SKM-1 treated with dmso at 0.1 percent for 144 hours (cell line): Measurements from ENCODE around the gene SLC4A1.

Experiments used
- DNase-seq: peaks from one replicate; lab custom pipeline; 2025; ENCODE audit not compliant: unreplicated experiment; lab: John Stamatoyannopoulos, UW

Gene SLC4A1

GRCh38 chr17:44284024-44284400, 16.1 kb upstream of the SLC4A1 start:
- DNase-seq: no peak

- DNase-seq: no peak
These were observed 15.5 kb upstream of the SLC4A1 start for GRCh38 chr17:44283344-44284023.

DNA sequence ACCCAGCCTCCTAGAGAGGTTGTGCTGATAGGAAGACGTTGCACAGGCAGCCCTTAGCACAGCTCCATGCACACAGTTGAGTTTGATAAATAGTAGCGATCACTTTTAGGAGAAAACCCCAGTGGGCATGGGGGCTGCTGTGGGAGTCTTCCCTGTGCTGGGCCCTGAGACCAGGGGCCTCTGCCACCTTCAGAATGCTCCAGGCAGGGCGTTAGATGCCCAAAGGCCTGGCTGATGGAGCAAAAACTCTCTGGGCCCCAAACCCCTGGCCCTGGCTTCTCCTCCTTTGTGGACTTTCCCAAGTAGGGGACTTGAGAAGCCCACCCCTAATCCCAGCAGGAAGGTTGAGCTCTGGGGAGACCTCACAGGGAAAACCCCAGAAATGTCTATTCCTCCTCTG, 14.3 kb upstream of the SLC4A1 start:
- no peak for DNase-seq

DNA sequence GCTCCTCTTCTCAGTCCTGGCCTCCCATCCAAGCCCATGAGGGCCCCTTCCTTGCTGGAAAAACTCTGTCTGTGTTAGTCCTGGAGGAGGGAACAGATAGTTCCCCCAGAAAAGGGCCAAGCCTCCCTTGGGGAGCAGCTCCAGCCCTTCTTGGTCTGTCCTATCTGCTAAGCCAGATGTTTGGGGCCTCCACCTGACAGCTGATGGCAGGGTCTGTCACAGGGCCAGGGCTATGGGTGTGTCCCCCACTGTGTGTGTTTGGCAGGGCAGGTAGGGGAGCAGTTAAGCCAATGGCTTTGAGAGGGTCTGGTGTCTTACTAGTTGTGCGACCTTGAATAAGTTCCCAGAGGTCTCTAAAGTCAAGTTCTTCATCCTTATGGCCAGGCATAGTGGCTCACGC, 13.6 kb upstream of the SLC4A1 start:
- no peak for DNase-seq

DNA sequence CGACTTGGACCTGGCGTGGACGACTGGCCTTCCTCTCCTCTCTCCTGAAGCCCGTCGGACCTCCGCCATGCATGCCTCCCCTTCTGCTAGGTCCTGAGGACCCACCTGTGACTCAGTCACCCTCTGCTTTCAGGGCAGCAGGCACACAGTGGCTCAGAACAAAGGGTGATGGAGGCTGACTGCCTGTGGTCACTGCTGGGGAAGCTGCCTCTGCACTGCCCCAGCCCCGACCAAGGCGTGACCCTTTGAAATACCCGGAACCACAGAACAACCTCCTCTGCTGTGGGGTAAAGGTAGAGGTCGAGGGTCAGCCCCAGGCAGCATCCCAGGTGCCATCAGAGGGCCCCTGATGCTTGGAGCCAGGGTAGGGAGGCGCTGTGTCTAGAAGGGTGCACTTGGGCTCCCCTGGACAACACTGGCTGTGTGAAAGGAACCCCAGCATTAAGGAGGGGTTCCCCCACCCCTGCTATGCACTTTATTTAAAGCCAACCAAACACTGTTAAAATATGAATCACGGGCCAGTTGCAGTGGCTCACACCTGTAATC, 12.5 kb upstream of the SLC4A1 start:
- DNase-seq: no peak

- DNase-seq: peak; percentile 74
These were observed 11.9 kb upstream of the SLC4A1 start for GRCh38 chr17:44279666-44280391.

- peak; percentile 57 for DNase-seq
These were observed 11.4 kb upstream of the SLC4A1 start for GRCh38 chr17:44279346-44279665.

GRCh38 chr17:44277976-44278375, 10.0 kb upstream of the SLC4A1 start:
- no peak for DNase-seq

DNA sequence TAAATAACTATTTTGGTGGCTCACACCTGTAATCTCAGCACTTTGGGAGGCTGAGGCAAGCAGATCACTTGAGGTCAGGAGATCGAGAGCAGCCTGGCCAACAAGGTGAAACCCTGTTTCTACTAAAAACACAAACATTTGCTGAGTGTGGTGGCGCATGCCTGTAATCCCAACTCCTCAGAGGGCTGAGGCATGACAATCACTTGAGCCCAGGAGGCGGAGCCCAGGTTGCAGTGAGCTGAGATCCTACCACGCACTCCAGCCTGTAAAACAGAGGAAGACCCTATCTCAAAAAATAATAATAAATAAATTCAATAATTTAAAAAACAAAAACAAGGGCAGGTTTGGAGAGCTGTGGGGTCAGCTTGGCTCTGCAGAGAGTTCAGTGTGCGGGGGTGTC, 5.7 kb upstream of the SLC4A1 start:
- DNase-seq: no peak

DNA sequence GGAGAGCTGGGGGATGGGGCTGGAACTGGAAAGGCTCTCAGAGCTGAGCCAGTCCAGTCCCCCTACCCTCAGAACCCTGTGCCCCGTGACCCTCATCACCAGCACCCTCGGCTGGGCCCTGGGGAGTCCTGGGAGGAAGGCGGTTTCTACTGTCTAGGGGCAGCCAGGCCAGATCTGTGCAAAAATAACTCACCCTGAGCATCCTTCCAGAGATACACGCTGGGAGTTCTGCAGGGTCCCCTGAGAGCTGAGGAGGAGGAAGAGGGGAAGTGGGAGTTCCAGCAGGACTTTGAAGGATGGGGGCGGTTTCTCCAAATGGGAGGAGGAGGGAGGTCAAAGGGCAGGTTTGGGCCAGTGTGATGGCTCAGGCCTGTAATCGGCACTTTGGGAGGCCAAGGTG, 5.0 kb upstream of the SLC4A1 start:
- no peak for DNase-seq

- no peak for DNase-seq
These were observed 4.5 kb upstream of the SLC4A1 start for GRCh38 chr17:44272321-44272951.

GRCh38 chr17:44269535-44270240, 1.8 kb upstream of the SLC4A1 start:
- DNase-seq: no peak

DNA sequence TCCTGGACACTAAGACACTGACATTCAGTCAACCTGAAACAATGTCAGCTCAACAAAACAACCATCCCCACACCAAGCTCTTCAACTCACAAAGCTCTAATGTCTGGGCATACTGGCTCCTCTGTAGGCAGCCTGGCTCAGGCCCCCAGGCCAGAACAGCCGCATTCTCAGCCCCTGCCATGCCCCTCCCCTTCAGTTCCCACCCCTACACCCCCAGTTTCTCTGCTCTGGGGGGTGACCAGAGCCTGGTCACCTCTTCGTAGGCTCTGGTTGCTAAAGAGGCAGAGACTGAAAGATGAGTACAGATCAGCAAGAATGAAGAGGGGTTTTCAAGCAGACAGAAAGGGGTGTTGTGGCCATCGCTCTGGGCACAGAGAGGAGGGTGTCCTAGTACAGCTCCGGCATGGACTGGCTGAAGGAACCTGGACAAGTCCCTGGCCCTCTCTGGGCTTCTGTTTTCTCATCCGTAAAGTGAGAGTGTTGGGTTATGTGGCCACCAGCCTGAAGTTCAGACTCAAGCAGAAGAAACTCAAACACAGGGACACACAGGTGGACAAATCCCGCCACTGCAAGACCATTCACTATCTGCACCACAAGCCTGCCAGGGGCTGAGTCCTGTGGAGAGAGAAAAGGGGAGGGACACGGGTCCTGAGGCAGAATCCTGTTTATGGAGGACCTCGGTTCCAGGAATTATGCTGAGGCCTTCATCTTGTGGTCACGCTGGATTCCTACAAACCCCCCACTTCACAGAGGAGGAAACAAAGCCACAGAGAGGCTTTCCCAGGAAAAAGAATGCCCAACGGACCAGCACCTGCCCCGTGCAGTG, 987 bp upstream of the SLC4A1 start:
- DNase-seq: no peak

DNA sequence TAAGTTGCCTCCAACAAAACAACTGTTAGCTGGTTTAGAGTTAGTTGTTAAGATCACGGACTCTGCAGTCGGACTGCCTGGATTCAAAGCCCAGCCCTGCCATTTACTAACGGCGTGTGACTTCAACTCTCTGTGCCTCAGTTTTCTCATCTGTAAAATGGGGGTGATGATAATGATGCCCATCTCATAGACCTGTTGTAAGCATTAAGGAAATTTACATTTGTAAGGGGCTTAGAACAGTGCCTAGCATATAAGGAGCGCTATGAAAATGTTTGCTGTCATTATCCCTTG, 825 bp downstream of the SLC4A1 start:
- DNase-seq: no peak

DNA sequence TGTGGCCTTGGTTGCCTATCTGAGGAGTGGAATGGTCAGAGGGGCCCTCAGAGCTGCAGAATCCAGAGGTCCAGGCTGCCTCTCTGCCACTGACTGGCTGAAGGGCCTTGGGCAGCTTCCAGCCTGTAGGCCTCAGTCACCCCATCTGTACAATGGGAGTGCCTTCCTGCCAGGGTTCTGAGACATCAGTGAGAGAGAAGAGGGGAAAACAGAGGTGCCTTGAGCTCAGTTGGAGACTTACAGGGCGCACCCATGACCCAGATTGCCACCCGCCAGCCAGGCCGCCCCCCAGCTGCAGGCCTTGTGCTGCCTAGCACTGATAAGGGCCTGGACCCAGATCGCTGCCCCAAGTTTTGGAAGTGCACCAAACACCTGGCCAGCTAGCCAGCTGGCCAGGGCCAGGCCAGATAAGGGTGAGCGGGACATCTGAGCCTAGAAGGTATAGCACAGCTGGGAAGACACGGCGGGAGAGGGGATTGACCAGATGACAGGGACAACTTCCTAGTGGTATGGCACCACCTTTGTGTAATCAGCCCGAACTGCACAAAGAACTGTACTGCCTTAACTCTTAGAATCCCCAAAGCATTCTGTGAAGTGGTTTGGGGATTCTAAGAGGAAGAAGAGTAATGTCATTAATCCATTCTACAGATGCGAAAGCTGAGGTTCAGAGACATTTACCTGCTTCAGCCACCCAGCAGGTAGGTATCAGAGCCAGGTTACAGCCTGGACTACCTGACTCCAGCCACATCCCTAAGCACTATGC, 1.4 kb downstream of the SLC4A1 start:
- DNase-seq: no peak

DNA sequence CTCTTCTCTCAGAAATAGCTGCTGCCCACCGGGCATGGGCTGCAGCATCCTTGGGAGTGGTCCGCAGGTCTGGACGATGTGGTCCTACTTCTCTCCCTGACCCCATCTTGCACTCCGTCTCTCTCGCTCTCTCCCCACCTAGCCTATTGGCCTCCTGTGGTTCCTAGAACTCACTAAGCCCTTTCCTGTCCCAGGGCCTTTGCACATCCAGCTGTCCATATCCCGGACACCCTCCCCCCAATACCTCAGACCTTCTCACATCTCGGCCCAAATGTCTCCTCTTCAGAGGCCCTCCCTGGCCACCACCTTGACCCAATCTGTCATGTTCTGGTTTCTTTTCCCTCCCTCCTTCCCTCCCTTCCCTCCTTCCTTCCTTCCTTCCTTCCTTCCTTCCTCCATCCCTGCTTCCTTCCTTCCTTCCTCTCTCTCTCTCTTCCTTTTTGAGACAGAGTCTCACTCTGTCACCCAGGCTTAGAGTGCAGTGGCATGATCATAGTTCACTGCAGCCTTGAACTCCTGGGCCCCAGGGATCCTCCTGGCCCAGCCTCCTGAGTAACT, 4.5 kb downstream of the SLC4A1 start:
- DNase-seq: no peak

DNA sequence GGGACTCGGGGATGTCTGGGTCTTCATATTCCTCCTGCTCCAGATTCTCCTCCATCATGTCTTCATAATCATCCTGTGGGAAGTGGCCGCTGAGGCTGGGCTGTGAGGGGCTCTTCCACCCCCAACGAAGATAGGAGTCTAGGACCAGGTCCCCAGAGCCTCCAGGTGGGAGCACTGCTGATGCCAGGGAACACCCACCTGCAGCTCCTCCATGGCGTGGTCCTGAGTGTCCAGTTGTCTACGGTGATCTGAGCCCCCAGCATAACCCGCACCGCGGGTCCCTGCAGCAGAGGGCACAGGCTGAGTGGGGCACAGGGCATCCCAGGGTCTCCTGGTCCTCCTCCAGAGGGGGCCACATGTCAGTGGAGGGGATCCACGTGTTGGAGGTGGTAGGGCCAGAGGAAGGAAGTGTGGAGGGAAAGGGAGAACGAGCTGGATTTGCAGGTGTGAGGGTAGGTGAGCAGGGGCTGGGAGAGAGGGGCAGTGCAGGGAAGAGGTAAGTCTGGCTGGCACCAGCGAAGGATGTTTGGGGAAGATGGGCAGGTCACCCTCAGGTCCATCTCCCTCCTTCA, 5.2 kb downstream of the SLC4A1 start:
- no peak for DNase-seq

GRCh38 chr17:44260296-44260695, 7.6 kb downstream of the SLC4A1 start:
- DNase-seq: no peak

DNA sequence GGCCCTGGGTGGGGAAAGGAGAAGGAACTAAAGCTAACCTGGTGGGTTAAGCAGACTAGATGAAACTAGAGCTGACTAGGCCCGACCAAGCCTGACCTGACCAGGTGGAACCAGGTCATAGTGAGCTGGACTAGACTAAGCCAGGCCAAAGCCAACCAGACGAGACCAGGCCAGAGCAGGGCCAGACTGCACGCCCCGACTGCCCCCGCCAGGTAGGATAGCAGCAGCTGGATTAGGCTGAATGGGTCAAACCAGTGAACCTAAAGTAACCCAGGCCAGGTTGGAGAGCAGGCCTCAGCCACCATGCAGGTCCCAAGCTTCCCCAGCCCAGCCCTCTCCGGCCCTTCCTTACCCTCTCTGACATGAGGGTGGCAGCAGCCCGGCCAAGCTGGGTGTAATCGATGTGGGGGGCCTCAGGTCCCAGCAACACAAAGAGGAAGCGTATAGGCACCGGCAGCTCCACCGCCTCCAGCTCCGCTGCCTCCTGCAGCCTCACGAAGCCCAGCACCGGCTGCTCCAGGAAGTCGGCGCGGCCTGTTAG, 9.1 kb downstream of the SLC4A1 start:
- no peak for DNase-seq
